NB4 (cell line): ENCODE results near the gene TBC1D1.

Experiments
- MYC ChIP-seq: IDR thresholded peaks from 2 replicates; pipeline ENCODE4 v1.6.1; 2011; ENCODE audit warnings: low read depth, low read length
- TF ChIP-seq, protein P1 (sequence below): IDR thresholded peaks from one replicate; pipeline ENCODE4 v1.5.1; 2012; ENCODE audit warnings: low read depth, low read length

DNA sequence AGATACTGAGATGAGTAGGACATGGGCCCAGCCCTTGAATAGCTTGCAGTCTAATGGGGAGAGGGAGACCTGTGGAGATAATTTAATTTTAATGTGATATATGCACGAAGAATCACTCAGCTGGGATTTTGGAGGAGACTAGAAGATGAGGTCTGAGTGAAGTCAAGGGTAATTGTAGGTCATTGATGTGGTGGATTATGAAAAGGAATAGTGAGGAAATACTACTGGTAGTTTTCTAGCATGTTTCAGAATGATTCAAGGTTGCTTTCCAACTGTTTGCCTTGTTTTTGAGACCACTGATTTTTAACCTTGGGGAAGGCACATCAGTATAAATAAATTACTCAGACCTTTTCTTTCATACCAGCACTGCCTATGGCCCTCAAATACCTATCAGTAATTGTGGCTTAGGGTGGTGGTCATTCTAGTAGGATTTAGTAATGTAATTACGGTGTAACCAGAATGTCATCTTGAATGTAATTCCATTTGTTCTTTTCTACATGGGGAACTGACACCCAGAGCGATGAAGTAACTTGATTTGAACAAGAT is 94.9 kb downstream of the TBC1D1 start:
- TF ChIP-seq, protein P1, sequence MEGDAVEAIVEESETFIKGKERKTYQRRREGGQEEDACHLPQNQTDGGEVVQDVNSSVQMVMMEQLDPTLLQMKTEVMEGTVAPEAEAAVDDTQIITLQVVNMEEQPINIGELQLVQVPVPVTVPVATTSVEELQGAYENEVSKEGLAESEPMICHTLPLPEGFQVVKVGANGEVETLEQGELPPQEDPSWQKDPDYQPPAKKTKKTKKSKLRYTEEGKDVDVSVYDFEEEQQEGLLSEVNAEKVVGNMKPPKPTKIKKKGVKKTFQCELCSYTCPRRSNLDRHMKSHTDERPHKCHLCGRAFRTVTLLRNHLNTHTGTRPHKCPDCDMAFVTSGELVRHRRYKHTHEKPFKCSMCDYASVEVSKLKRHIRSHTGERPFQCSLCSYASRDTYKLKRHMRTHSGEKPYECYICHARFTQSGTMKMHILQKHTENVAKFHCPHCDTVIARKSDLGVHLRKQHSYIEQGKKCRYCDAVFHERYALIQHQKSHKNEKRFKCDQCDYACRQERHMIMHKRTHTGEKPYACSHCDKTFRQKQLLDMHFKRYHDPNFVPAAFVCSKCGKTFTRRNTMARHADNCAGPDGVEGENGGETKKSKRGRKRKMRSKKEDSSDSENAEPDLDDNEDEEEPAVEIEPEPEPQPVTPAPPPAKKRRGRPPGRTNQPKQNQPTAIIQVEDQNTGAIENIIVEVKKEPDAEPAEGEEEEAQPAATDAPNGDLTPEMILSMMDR: no peak
- no peak for TF ChIP-seq MYC
